ENCODE measurements around the gene VPS51. TPM values are rescaled to one million over a fixed set of nuclear protein-coding genes. Genes with fewer than 3 reads are reported as not detected.

The VPS51 gene
- total and polyA plus RNA-seq, 2 experiments from 2014 or later, result 45.3 to 450 TPM

GRCh38 chr11:65147352-65148075 is 51.5 kb downstream of the VPS51 start (continued):
- TF ChIP-seq ZNF462 (CRISPR knock-in tag; IDR thresholded peaks at IDR 0.05) (no peak), ZNF114 (CRISPR knock-in tag; IDR thresholded peaks at IDR 0.05) (no peak), JUNB (IDR thresholded peaks at IDR 0.05; ENCODE audit: unreplicated experiment) (no peak), CREB1 (CRISPR knock-in tag; IDR thresholded peaks at IDR 0.05; ENCODE audit: low read depth) (no peak), ZNF331 (CRISPR knock-in tag; IDR thresholded peaks at IDR 0.05; ENCODE audit: low read depth) (no peak)

GRCh38 chr11:65148657-65149056 is 52.6 kb downstream of the VPS51 start:
- H2AFZ ChIP-seq, result no peak overlapping the region; the same call in 1 of the 2 replicates
- H3K4me2 ChIP-seq, result no peak overlapping the region
- no peaks in the 10 kb centered on the region for H4K20me1 ChIP-seq (replicated peaks; ENCODE audit: insufficient read depth)
- H3K27me3 ChIP-seq (ENCODE audit: insufficient read depth), result no peaks in the 10 kb centered on the region
- no peaks in the 10 kb centered on the region; the same call in 2 of the 3 replicates for H3K36me3 Mint-ChIP-seq (ENCODE audit: low read depth)
- no peaks in the 10 kb centered on the region for H3K4me1 ChIP-seq (ENCODE audit: insufficient read depth)
- H3K9me2 ChIP-seq (ENCODE audit: insufficient read depth), result no peaks in the 10 kb centered on the region
- H3K9me3 Mint-ChIP-seq, result peaks cover 9% of the 10 kb centered on the region; the same call in 1 of the 3 replicates
- no peak overlapping the region for H3K27ac ChIP-seq (ENCODE audit: low read depth)
- H3K4me3 Mint-ChIP-seq, result no peak overlapping the region
- H3K4me1 Mint-ChIP-seq, result peaks cover 5% of the 10 kb centered on the region; the same call in 1 of the 3 replicates
- H3K27ac Mint-ChIP-seq, result no peak overlapping the region
- ATAC-seq (no peak), DNase-seq (ENCODE audit: low spot score) (no peak)
- H3K79me2 ChIP-seq (replicated peaks; ENCODE audit: insufficient read depth), result no peaks in the 10 kb centered on the region
- peaks cover 19% of the 10 kb centered on the region for H3K27me3 Mint-ChIP-seq (ENCODE audit: insufficient read depth, low read depth, poor library complexity)
- no peak overlapping the region for H3K4me3 ChIP-seq
- H3K36me3 ChIP-seq (ENCODE audit: insufficient read depth), result no peaks in the 10 kb centered on the region
- H3F3A ChIP-seq (replicated peaks; ENCODE audit: low read depth), result no peaks in the 10 kb centered on the region
- no peak for TF ChIP-seq ETS1 (IDR thresholded peaks at IDR 0.05)
- no peak for TF ChIP-seq POLR2AphosphoS5 (IDR thresholded peaks at IDR 0.05; ENCODE audit: low read depth)
- no peak for TF ChIP-seq EZH2phosphoT487 (IDR thresholded peaks at IDR 0.05; ENCODE audit: unreplicated experiment)
- TF ChIP-seq EZH2 (IDR thresholded peaks at IDR 0.05; ENCODE audit: low read depth, unreplicated experiment), result no peak
- TF ChIP-seq STAT1 (IDR thresholded peaks at IDR 0.05; ENCODE audit: unreplicated experiment), result no peak
- no peak for TF ChIP-seq CTCF (conservative IDR thresholded peaks at IDR 0.05; ENCODE audit: low read depth in 2 of 2)
- no peak for TF ChIP-seq CREB1 (CRISPR knock-in tag; IDR thresholded peaks at IDR 0.05; ENCODE audit: low read depth)
- TF ChIP-seq ZNF331 (CRISPR knock-in tag; IDR thresholded peaks at IDR 0.05; ENCODE audit: low read depth), result no peak
